Fibroblast of skin of back (primary cell): ENCODE data around the gene ZSCAN21. TPM values are rescaled to one million over a fixed set of nuclear protein-coding genes. Genes with fewer than 3 reads are reported as not detected.
A peak's percentile ranks its signal among the peaks of the same experiment; 100 is the strongest.
"Not testable (repeated sequence)": the region's sequence is repeated elsewhere in the genome, so short reads cannot be mapped to it uniquely, and the experiment has no call there.

ENCODE experiments used
- DNase-seq: peaks from one replicate; pipeline ENCODE4 v3.0.0-alpha.2; 2013
- polyA plus RNA-seq, 2 experiments: library from polyadenylated mRNA; unstranded; fragments of 120-200 nt; gene quantifications; one replicate each; pipeline ENCODE4 v1.2.1, GENCODE V29; 2013; ENCODE audit not compliant: insufficient read length in 2 of 2

The ZSCAN21 gene
- polyA plus RNA-seq (2013, experiment 1 of 2; ENCODE audit: insufficient read length) = 10.2 TPM
- 11.0 TPM for polyA plus RNA-seq (2013, experiment 2 of 2; ENCODE audit: insufficient read length)

- peak; percentile 85 for DNase-seq
Observed at GRCh38 chr7:100049441-100050291, at the start of gene ZSCAN21. ZSCAN21 (plus strand) TSS chr7:100049774; CDS start chr7:100057007, 7,233 bp downstream.

GRCh38 chr7:100000239-100000638 lies 49.3 kb upstream of the ZSCAN21 start:
- DNase-seq = no peak

- no peak for DNase-seq
Observed at GRCh38 chr7:100003711-100004661, 45.6 kb upstream of the ZSCAN21 start.

- DNase-seq = no peak
Observed at GRCh38 chr7:100007887-100008286, 41.7 kb upstream of the ZSCAN21 start.

GRCh38 chr7:100008525-100008924 lies 41.0 kb upstream of the ZSCAN21 start:
- DNase-seq = no peak

- not testable (repeated sequence) for DNase-seq
Observed at GRCh38 chr7:100009952-100010351, 39.6 kb upstream of the ZSCAN21 start.

- DNase-seq = no peak
Observed at GRCh38 chr7:100010901-100011300, 38.7 kb upstream of the ZSCAN21 start.

GRCh38 chr7:100011516-100011915 lies 38.1 kb upstream of the ZSCAN21 start:
- no peak for DNase-seq

GRCh38 chr7:100012385-100013327 lies 36.9 kb upstream of the ZSCAN21 start:
- DNase-seq = not testable (repeated sequence)

- no peak for DNase-seq
Observed at GRCh38 chr7:100013328-100013676, 36.3 kb upstream of the ZSCAN21 start.

GRCh38 chr7:100015232-100016214 lies 34.1 kb upstream of the ZSCAN21 start, which contains the start of gene ZKSCAN1:
ZKSCAN1 (plus strand) TSS chr7:100015596; CDS start chr7:100023507, 7,911 bp downstream.
- DNase-seq = peak; percentile 93

- DNase-seq = peak; percentile 20
Observed at GRCh38 chr7:100016215-100016901, 33.2 kb upstream of the ZSCAN21 start.

GRCh38 chr7:100017300-100017699 lies 32.3 kb upstream of the ZSCAN21 start:
- no peak for DNase-seq

- DNase-seq = no peak
Observed at GRCh38 chr7:100017875-100018274, 31.7 kb upstream of the ZSCAN21 start.

GRCh38 chr7:100019908-100020307 lies 29.7 kb upstream of the ZSCAN21 start:
- no peak for DNase-seq

- no peak for DNase-seq
Observed at GRCh38 chr7:100021297-100021696, 28.3 kb upstream of the ZSCAN21 start.

- no peak for DNase-seq
Observed at GRCh38 chr7:100022621-100023020, 27.0 kb upstream of the ZSCAN21 start.

GRCh38 chr7:100023526-100023925 lies 26.0 kb upstream of the ZSCAN21 start:
- DNase-seq = no peak

GRCh38 chr7:100024020-100024619 lies 25.5 kb upstream of the ZSCAN21 start:
- no peak for DNase-seq
